ENCODE measurements around the gene YBX3. TPM values are rescaled to one million over a fixed set of nuclear protein-coding genes. Genes with fewer than 3 reads are reported as not detected.

YBX3 gene
- total RNA-seq, 1 experiment from 2014 or later: 85.9 TPM

- POLR2A ChIA-PET (ENCODE audit: unreplicated experiment): interaction anchor here (0.5 to 0.6 kb wide), 2 partner anchors 21 to 463 kb away, joined by 4 to 6 read pairs; no protein-coding TSS in a partner anchor
Measured at GRCh38 chr12:10700581-10700980, 22.5 kb downstream of the YBX3 start.

GRCh38 chr12:10697862-10698261 is 25.3 kb downstream of the YBX3 start:
- no peak overlapping the region for H3K4me3 ChIP-seq (ENCODE audit: low read length)
- no peak overlapping the region for H3K4me2 ChIP-seq (ENCODE audit: low read length)
- no TSS peak for BruUV-seq (replicated peaks)
- CTCF ChIA-PET: no interaction called here
- POLR2A ChIA-PET (ENCODE audit: unreplicated experiment): no interaction called here
- no peak overlapping the region for H3K9ac ChIP-seq (ENCODE audit: low read length)
- H3K9me2 ChIP-seq (replicated peaks; ENCODE audit: low read length): no peaks in the 10 kb centered on the region
- no peaks in the 10 kb centered on the region for H3K9me3 ChIP-seq (ENCODE audit: low read length)
- H2AFZ ChIP-seq (ENCODE audit: low read length): no peak overlapping the region
- no peak for ATAC-seq
- no peak for DNase-seq
- TF ChIP-seq CTCF (conservative IDR thresholded peaks at IDR 0.05; ENCODE audit: low read depth, low read length) (no peak), EZH2phosphoT487 (IDR thresholded peaks at IDR 0.05; ENCODE audit: borderline replicate concordance, low read length) (no peak), EZH2 (IDR thresholded peaks at IDR 0.05; ENCODE audit: low read length, unreplicated experiment) (no peak)
- H3K27ac ChIP-seq (ENCODE audit: low read length): no peak overlapping the region
- no peaks in the 10 kb centered on the region for H3K79me2 ChIP-seq (ENCODE audit: low read length)
- H3K4me1 ChIP-seq (ENCODE audit: insufficient read depth, low read length): no peaks in the 10 kb centered on the region
- intact Hi-C loops (cut with micrococcal nuclease): no loop called here
- H3F3A ChIP-seq (ENCODE audit: low read length, unreplicated experiment): peaks cover 4% of the 10 kb centered on the region
- H3K27me3 ChIP-seq (ENCODE audit: low read length): no peaks in the 10 kb centered on the region
- no peaks in the 10 kb centered on the region for H4K20me1 ChIP-seq (ENCODE audit: low read length)
- H3K36me3 ChIP-seq (ENCODE audit: low read depth, low read length): peaks cover 43% of the 10 kb centered on the region

More at GRCh38 chr12:10700581-10700980, 22.5 kb downstream of the YBX3 start:
- peaks cover 52% of the 10 kb centered on the region for H3K36me3 ChIP-seq (ENCODE audit: low read depth, low read length)
- intact Hi-C loops (cut with micrococcal nuclease): no loop called here
- no peaks in the 10 kb centered on the region for H4K20me1 ChIP-seq (ENCODE audit: low read length)
- H3K4me1 ChIP-seq (ENCODE audit: insufficient read depth, low read length): no peaks in the 10 kb centered on the region
- H3K9ac ChIP-seq (ENCODE audit: low read length): no peak overlapping the region
- DNase-seq: no peak
- H3K4me3 ChIP-seq (ENCODE audit: low read length): no peak overlapping the region
- no peaks in the 10 kb centered on the region for H3K9me3 ChIP-seq (ENCODE audit: low read length)
- peaks cover 4% of the 10 kb centered on the region for H3F3A ChIP-seq (ENCODE audit: low read length, unreplicated experiment)
- CTCF ChIA-PET: no interaction called here
- no peaks in the 10 kb centered on the region for H3K27me3 ChIP-seq (ENCODE audit: low read length)
- no peaks in the 10 kb centered on the region for H3K9me2 ChIP-seq (replicated peaks; ENCODE audit: low read length)
- no peak for ATAC-seq
- TF ChIP-seq EZH2phosphoT487 (IDR thresholded peaks at IDR 0.05; ENCODE audit: borderline replicate concordance, low read length) (no peak), CTCF (conservative IDR thresholded peaks at IDR 0.05; ENCODE audit: low read depth, low read length) (no peak), EZH2 (IDR thresholded peaks at IDR 0.05; ENCODE audit: low read length, unreplicated experiment) (no peak)
- no peaks in the 10 kb centered on the region for H3K79me2 ChIP-seq (ENCODE audit: low read length)
- H3K27ac ChIP-seq (ENCODE audit: low read length): no peak overlapping the region
- H3K4me2 ChIP-seq (ENCODE audit: low read length): no peak overlapping the region
- H2AFZ ChIP-seq (ENCODE audit: low read length): no peak overlapping the region
- no TSS peak for BruUV-seq (replicated peaks)

- ChIA-PET POLR2A (ENCODE audit: unreplicated experiment) (no interaction called here), CTCF (no interaction called here)
- Histone ChIP-seq H3K4me2 (ENCODE audit: low read length) (no peak overlapping the region), H3K36me3 (ENCODE audit: low read depth, low read length) (peaks cover 43% of the 10 kb centered on the region), H3K9me2 (replicated peaks; ENCODE audit: low read length) (no peaks in the 10 kb centered on the region), H3K79me2 (ENCODE audit: low read length) (no peaks in the 10 kb centered on the region), H3K4me1 (ENCODE audit: insufficient read depth, low read length) (no peaks in the 10 kb centered on the region), H3K4me3 (ENCODE audit: low read length) (no peak overlapping the region), H3K9me3 (ENCODE audit: low read length) (no peaks in the 10 kb centered on the region), H4K20me1 (ENCODE audit: low read length) (no peaks in the 10 kb centered on the region), H3K27me3 (ENCODE audit: low read length) (no peaks in the 10 kb centered on the region), H3F3A (ENCODE audit: low read length, unreplicated experiment) (peaks cover 4% of the 10 kb centered on the region), H3K27ac (ENCODE audit: low read length) (no peak overlapping the region), H3K9ac (ENCODE audit: low read length) (no peak overlapping the region), H2AFZ (ENCODE audit: low read length) (no peak overlapping the region)
- no TSS peak for BruUV-seq (replicated peaks)
- ATAC-seq (no peak), DNase-seq (no peak)
- no peak for TF ChIP-seq CTCF (conservative IDR thresholded peaks at IDR 0.05; ENCODE audit: low read depth, low read length)
- no peak for TF ChIP-seq EZH2phosphoT487 (IDR thresholded peaks at IDR 0.05; ENCODE audit: borderline replicate concordance, low read length)
- TF ChIP-seq EZH2 (IDR thresholded peaks at IDR 0.05; ENCODE audit: low read length, unreplicated experiment): no peak
- intact Hi-C loops (cut with micrococcal nuclease): no loop called here
Measured at GRCh38 chr12:10697156-10697555, 26.0 kb downstream of the YBX3 start.

All from PC-3 (cell line).